CD4-positive, alpha-beta T cell (primary cell): ENCODE data around the gene MFAP4. TPM values are rescaled to one million over a fixed set of nuclear protein-coding genes. Genes with fewer than 3 reads are reported as not detected.

Experiments
- ATAC-seq: fragments of 200-7000 bp; cut with Tn5 transposase; one replicate; pipeline ENCODE4 v1.10.0; 2022; ENCODE audit warnings: mild to moderate bottlenecking; ENCODE audit not compliant: poor library complexity
- CTCF ChIA-PET: fragments of 350-600 bp; sonication (Branson Sonifier 250); formaldehyde crosslinking; loops from one replicate; lab custom pipeline; 2021; ENCODE audit warnings: antibody characterized with exemption, inconsistent platforms; lab: Charles Lee
- POLR2A ChIA-PET: fragments of 350-600 bp; sonication (Branson Sonifier 250); formaldehyde crosslinking; loops from one replicate; lab custom pipeline; 2021; ENCODE audit warnings: antibody characterized with exemption, inconsistent platforms; lab: Charles Lee
- DNase-seq, 14 experiments: peaks; one replicate each; pipeline ENCODE4 v3.0.0-alpha.2; 2013 to 2020; ENCODE audit warnings: mixed read lengths in 2 of 14
- H3K27ac ChIP-seq, 2 donors: one replicate each; pipeline versions ENCODE4 v1.5.1 to v1.7.0; 2013; ENCODE audit warnings: low read length in 2 of 2, low read depth in 1 of 2, mild to moderate bottlenecking in 1 of 2
- H3K27me3 ChIP-seq, 2 experiments: 1 replicate in 1 of 2; 2 replicates in 1 of 2; pipeline versions ENCODE4 v1.6.1 to v1.7.0; 2013; ENCODE audit warnings: low read length in 2 of 2, control low read depth in 1 of 2, mild to moderate bottlenecking in 1 of 2, moderate library complexity in 1 of 2; ENCODE audit not compliant: insufficient read depth in 2 of 2, control insufficient read depth in 1 of 2
- H3K36me3 ChIP-seq: one replicate; pipeline ENCODE4 v1.6.1; 2013; ENCODE audit warnings: low read length, control low read depth; ENCODE audit not compliant: insufficient read depth
- H3K4me1 ChIP-seq: one replicate; pipeline ENCODE4 v1.6.1; 2013; ENCODE audit warnings: low read length, control low read depth; ENCODE audit not compliant: insufficient read depth
- H3K4me3 ChIP-seq: one replicate; pipeline ENCODE4 v1.5.1; 2013; ENCODE audit warnings: mild to moderate bottlenecking, low read length, moderate library complexity
- H3K9me3 ChIP-seq, 2 experiments: 1 replicate in 1 of 2; 2 replicates in 1 of 2; pipeline versions ENCODE4 v1.6.1 to v1.7.0; 2013; ENCODE audit warnings: low read length in 2 of 2, mild to moderate bottlenecking in 2 of 2, control low read depth in 1 of 2, moderate library complexity in 1 of 2; ENCODE audit not compliant: control insufficient read depth in 1 of 2, insufficient read depth in 1 of 2
- H3K27ac Mint-ChIP-seq: one replicate; pipeline ENCODE4 v1.8.0; 2020; ENCODE audit warnings: mixed read lengths
- H3K27me3 Mint-ChIP-seq: one replicate; pipeline ENCODE4 v1.8.0; 2021; ENCODE audit warnings: mixed read lengths
- H3K36me3 Mint-ChIP-seq: one replicate; pipeline ENCODE4 v1.8.0; 2021; ENCODE audit warnings: low read depth, mixed read lengths
- H3K4me1 Mint-ChIP-seq: one replicate; pipeline ENCODE4 v1.8.0; 2021; ENCODE audit warnings: low read depth, mixed read lengths
- H3K4me3 Mint-ChIP-seq: one replicate; pipeline ENCODE4 v1.8.0; 2020; ENCODE audit warnings: mild to moderate bottlenecking, mixed read lengths
- H3K9me3 Mint-ChIP-seq: one replicate; pipeline ENCODE4 v1.8.0; 2020; ENCODE audit warnings: mixed read lengths
- CTCF ChIP-seq: fragments of 200-600 bp; IDR thresholded peaks from one replicate; pipeline ENCODE4 v1.8.0; 2022; ENCODE audit warnings: antibody characterized with exemption, mild to moderate bottlenecking
- intact Hi-C, 2 experiments: fragments of 100-400 bp; cut with DNase I in 1 of 2; cut with micrococcal nuclease in 1 of 2; formaldehyde crosslinking; loops; one replicate each; pipeline versions ENCODE4 v1.15.1 to v1.9.0; 2023 to 2025; cut with DNase I, micrococcal nuclease
- total RNA-seq, 174 experiments: library from RNA in 2 of 174; stranded (reverse) in 2 of 174; gene quantifications; one replicate each; pipeline ENCODE4 v1.2.3 and lab custom pipeline; 2021 to 2026

The MFAP4 gene
- total RNA-seq, 2 experiments from 2014 or later = not detected

GRCh38 chr17:19401321-19402010 lies 14.5 kb upstream of the MFAP4 start:
- H3K27me3 Mint-ChIP-seq = no peaks in the 10 kb centered on the region
- Histone ChIP-seq H3K4me1 (no peaks in the 10 kb centered on the region), H3K4me3 (no peak overlapping the region), H3K27me3 (no peaks in the 10 kb centered on the region), H3K9me3 (no peaks in the 10 kb centered on the region), H3K27ac (no peak overlapping the region), H3K36me3 (no peaks in the 10 kb centered on the region)
- ChIA-PET CTCF (no interaction called here), POLR2A (no interaction called here)
- DNase-seq (no peak), ATAC-seq (no peak)
- no peak for TF ChIP-seq CTCF
- H3K4me3 Mint-ChIP-seq = no peak overlapping the region
- H3K4me1 Mint-ChIP-seq = no peaks in the 10 kb centered on the region
- H3K9me3 Mint-ChIP-seq = no peaks in the 10 kb centered on the region
- no peaks in the 10 kb centered on the region for H3K36me3 Mint-ChIP-seq
- intact Hi-C loops = no loop called here
- no peak overlapping the region for H3K27ac Mint-ChIP-seq

GRCh38 chr17:19399750-19400450 lies 12.9 kb upstream of the MFAP4 start:
- H3K4me1 ChIP-seq = no peaks in the 10 kb centered on the region
- no peak overlapping the region for H3K27ac ChIP-seq
- CTCF ChIA-PET = no interaction called here
- H3K36me3 ChIP-seq = no peaks in the 10 kb centered on the region
- Mint-ChIP-seq H3K36me3 (no peaks in the 10 kb centered on the region), H3K4me1 (no peaks in the 10 kb centered on the region), H3K27ac (no peak overlapping the region), H3K4me3 (no peak overlapping the region), H3K27me3 (no peaks in the 10 kb centered on the region), H3K9me3 (no peaks in the 10 kb centered on the region)
- H3K9me3 ChIP-seq = no peaks in the 10 kb centered on the region
- no peak for TF ChIP-seq CTCF
- ATAC-seq (no peak), DNase-seq (no peak)
- intact Hi-C loops = no loop called here
- no peaks in the 10 kb centered on the region for H3K27me3 ChIP-seq
- no peak overlapping the region for H3K4me3 ChIP-seq
- POLR2A ChIA-PET = no interaction called here

- Histone ChIP-seq H3K27ac (no peak overlapping the region), H3K4me3 (no peak overlapping the region), H3K9me3 (no peaks in the 10 kb centered on the region), H3K27me3 (no peaks in the 10 kb centered on the region), H3K36me3 (no peaks in the 10 kb centered on the region), H3K4me1 (no peaks in the 10 kb centered on the region)
- ATAC-seq (no peak), DNase-seq (peak in 2 of 14 experiments; percentile 26 to 50)
- no peak for TF ChIP-seq CTCF
- CTCF ChIA-PET = no interaction called here
- Mint-ChIP-seq H3K9me3 (no peaks in the 10 kb centered on the region), H3K27me3 (no peaks in the 10 kb centered on the region), H3K27ac (no peak overlapping the region), H3K4me1 (no peaks in the 10 kb centered on the region), H3K36me3 (no peaks in the 10 kb centered on the region), H3K4me3 (no peak overlapping the region)
- intact Hi-C loops = no loop called here
- POLR2A ChIA-PET = no interaction called here
Observed at GRCh38 chr17:19398301-19399181, 11.6 kb upstream of the MFAP4 start.
